ENCODE results near the gene PLXNA4. TPM values are rescaled to one million over a fixed set of nuclear protein-coding genes. Genes with fewer than 3 reads are reported as not detected.

PLXNA4 gene
- total and polyA plus RNA-seq, 9 of the 15 experiments (the other 6 are each of a cell fraction or from before 2014, with no cell fraction given): under 0.01 to 0.09 TPM; not detected in 7

GRCh38 chr7:132205509-132205908 is 370.8 kb downstream of the PLXNA4 start:
- Histone ChIP-seq H3K4me1 (replicated peaks in 1 of 2; ENCODE audit: control insufficient read depth in 2 of 2, insufficient read depth in 2 of 2, low read length in 2 of 2) (no peaks in the 10 kb centered on the region), H3K9ac (ENCODE audit: insufficient read depth in 1 of 2, low read depth in 2 of 2, low read length in 2 of 2) (no peak overlapping the region), H3K27me3 (ENCODE audit: control insufficient read depth in 2 of 2, insufficient read depth in 2 of 2, low read length in 2 of 2) (peaks cover 11 to 36% of the 10 kb centered on the region in 2 experiments; a peak in 4 of 5 replicates), H3K9me1 (ENCODE audit: control insufficient read depth, insufficient read depth, low read length) (no peaks in the 10 kb centered on the region), H4K20me1 (replicated peaks; ENCODE audit: control insufficient read depth, insufficient read depth, low read length) (0 out of 2 replicates have a peak, but pooled peaks cover 4% of the 10 kb centered on the region), H3K9me3 (replicated peaks; ENCODE audit: control insufficient read depth, insufficient read depth, low read depth, low read length) (no peaks in the 10 kb centered on the region), H3K36me3 (ENCODE audit: control insufficient read depth, insufficient read depth, low read length) (no peaks in the 10 kb centered on the region), H3K4me2 (ENCODE audit: insufficient read depth, low read length) (no peak overlapping the region), H3K79me2 (ENCODE audit: control insufficient read depth, insufficient read depth, low read length) (no peaks in the 10 kb centered on the region), H2AFZ (ENCODE audit: low read depth, low read length) (no peak overlapping the region), H3K4me3 (no peak overlapping the region), H3K27ac (ENCODE audit: extremely low read depth, low read depth, low read length) (no peak overlapping the region)
- intact Hi-C loops (cut with micrococcal nuclease): no loop called here
- ChIA-PET CTCF (ENCODE audit: low intra/inter-chr PET ratio) (no interaction called here), POLR2A (no interaction called here)
- ATAC-seq: no peak
- in situ Hi-C loops (cut with MboI): no loop called here
- FAIRE-seq: no peak
- no TSS peak for BruUV-seq (replicated peaks)
- no peak for DNase-seq (ENCODE audit: extremely low read depth in 1 of 4, low spot score in 3 of 4)
- TF ChIP-seq, protein P1, sequence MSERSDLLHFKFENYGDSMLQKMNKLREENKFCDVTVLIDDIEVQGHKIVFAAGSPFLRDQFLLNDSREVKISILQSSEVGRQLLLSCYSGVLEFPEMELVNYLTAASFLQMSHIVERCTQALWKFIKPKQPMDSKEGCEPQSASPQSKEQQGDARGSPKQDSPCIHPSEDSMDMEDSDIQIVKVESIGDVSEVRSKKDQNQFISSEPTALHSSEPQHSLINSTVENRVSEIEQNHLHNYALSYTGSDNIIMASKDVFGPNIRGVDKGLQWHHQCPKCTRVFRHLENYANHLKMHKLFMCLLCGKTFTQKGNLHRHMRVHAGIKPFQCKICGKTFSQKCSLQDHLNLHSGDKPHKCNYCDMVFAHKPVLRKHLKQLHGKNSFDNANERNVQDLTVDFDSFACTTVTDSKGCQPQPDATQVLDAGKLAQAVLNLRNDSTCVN (CRISPR knock-in tag; IDR thresholded peaks at IDR 0.05): no peak
- no peak for TF ChIP-seq ZC3H11A (IDR thresholded peaks at IDR 0.05; ENCODE audit: low read depth, low read length)
- TF ChIP-seq ILF3 (IDR thresholded peaks at IDR 0.05; ENCODE audit: borderline replicate concordance): no peak
- TF ChIP-seq BRD9 (IDR thresholded peaks at IDR 0.05; ENCODE audit: low read depth, partially characterized antibody): no peak
- no peak for TF ChIP-seq NCOR1 (IDR thresholded peaks at IDR 0.05)
- TF ChIP-seq ZNF174 (CRISPR knock-in tag; IDR thresholded peaks at IDR 0.05): no peak
- no peak for TF ChIP-seq CCAR2 (IDR thresholded peaks at IDR 0.05; ENCODE audit: low read depth, low read length)
- no peak for TF ChIP-seq LARP7 (IDR thresholded peaks at IDR 0.05)
- no peak for TF ChIP-seq EWSR1 (IDR thresholded peaks at IDR 0.05; ENCODE audit: borderline replicate concordance, low read depth, partially characterized antibody)
- no peak for TF ChIP-seq ZNF507 (tag; conservative IDR thresholded peaks at IDR 0.05)
- TF ChIP-seq L3MBTL2 (IDR thresholded peaks at IDR 0.05): no peak
- no peak for TF ChIP-seq MEF2A (IDR thresholded peaks at IDR 0.05; ENCODE audit: control insufficient read depth, low read depth, low read length)
- TF ChIP-seq TRIM25 (IDR thresholded peaks at IDR 0.05; ENCODE audit: borderline replicate concordance): no peak
- TF ChIP-seq MXD1 (CRISPR knock-in tag; IDR thresholded peaks at IDR 0.05; ENCODE audit: borderline replicate concordance, poor library complexity, severe bottlenecking): no peak
- TF ChIP-seq ZNF584 (CRISPR knock-in tag; IDR thresholded peaks at IDR 0.05; ENCODE audit: low read depth): no peak
- no peak for TF ChIP-seq NCOA2 (IDR thresholded peaks at IDR 0.05; ENCODE audit: partially characterized antibody in 2 of 2)
- TF ChIP-seq, protein P2, sequence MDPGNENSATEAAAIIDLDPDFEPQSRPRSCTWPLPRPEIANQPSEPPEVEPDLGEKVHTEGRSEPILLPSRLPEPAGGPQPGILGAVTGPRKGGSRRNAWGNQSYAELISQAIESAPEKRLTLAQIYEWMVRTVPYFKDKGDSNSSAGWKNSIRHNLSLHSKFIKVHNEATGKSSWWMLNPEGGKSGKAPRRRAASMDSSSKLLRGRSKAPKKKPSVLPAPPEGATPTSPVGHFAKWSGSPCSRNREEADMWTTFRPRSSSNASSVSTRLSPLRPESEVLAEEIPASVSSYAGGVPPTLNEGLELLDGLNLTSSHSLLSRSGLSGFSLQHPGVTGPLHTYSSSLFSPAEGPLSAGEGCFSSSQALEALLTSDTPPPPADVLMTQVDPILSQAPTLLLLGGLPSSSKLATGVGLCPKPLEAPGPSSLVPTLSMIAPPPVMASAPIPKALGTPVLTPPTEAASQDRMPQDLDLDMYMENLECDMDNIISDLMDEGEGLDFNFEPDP (CRISPR knock-in tag; IDR thresholded peaks at IDR 0.05): no peak
- TF ChIP-seq KDM2B (CRISPR knock-in tag; IDR thresholded peaks at IDR 0.05): no peak
- TF ChIP-seq ARID2 (IDR thresholded peaks at IDR 0.05): no peak
